OCI-LY7 (cell line): ENCODE measurements around the gene OR2F1.

ENCODE experiments used
- EZH2phosphoT487 ChIP-seq: fragments of 200-600 bp; sonication (generic); IDR thresholded peaks from 2 replicates; pipeline ENCODE4 v1.6.1; 2018; ENCODE audit warnings: low read depth, borderline replicate concordance, mild to moderate bottlenecking, mixed run types, antibody characterized with exemption, low read length, moderate library complexity, mixed read lengths
- TF ChIP-seq, protein P1 (sequence below): fragments of 200-600 bp; sonication (generic); conservative IDR thresholded peaks from 2 replicates; pipeline ENCODE4 v1.5.1; 2014; ENCODE audit warnings: mild to moderate bottlenecking, antibody characterized with exemption, low read length, moderate library complexity, mixed read lengths

DNA sequence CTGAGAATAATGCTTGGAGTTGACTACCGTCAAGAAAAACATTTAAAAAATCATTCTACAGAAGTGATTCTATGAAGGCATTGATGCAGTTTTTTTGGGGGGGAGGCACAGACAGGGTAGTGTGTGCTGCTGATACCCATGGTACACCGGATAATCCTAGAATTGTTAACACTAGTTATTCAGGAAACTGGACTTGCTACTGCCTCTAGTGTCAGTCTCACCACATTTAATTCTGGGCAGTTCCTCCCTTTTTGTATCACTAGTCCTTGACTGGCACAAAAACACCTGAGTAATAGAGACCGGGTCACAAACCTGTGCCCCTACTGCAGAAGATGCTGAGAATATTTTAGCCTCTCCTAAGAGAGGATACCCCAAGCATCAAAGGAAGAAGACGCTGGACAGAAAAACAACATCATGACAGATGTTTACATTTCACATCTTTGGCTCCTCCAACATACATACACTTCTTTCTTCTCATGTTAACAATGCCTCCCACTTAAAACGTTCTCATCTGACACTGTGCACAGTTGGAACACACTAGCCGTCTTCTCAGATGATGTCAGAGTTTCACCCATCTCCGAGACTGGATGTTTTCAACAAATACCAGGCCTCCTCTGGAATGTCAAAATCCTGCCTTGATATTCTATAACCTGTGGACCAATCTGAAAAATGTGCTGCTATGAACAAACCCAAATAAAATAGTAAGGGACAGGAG is 39.5 kb upstream of the OR2F1 start:
- TF ChIP-seq, protein P1, sequence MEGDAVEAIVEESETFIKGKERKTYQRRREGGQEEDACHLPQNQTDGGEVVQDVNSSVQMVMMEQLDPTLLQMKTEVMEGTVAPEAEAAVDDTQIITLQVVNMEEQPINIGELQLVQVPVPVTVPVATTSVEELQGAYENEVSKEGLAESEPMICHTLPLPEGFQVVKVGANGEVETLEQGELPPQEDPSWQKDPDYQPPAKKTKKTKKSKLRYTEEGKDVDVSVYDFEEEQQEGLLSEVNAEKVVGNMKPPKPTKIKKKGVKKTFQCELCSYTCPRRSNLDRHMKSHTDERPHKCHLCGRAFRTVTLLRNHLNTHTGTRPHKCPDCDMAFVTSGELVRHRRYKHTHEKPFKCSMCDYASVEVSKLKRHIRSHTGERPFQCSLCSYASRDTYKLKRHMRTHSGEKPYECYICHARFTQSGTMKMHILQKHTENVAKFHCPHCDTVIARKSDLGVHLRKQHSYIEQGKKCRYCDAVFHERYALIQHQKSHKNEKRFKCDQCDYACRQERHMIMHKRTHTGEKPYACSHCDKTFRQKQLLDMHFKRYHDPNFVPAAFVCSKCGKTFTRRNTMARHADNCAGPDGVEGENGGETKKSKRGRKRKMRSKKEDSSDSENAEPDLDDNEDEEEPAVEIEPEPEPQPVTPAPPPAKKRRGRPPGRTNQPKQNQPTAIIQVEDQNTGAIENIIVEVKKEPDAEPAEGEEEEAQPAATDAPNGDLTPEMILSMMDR, result no peak
- no peak for TF ChIP-seq EZH2phosphoT487
